ENCODE data around the gene DSCAML1.

The DSCAML1 gene

GRCh38 chr11:117780456-117780855 lies 16.6 kb downstream of the DSCAML1 start:
- no peak for ATAC-seq
- TF ChIP-seq GLIS3 (CRISPR knock-in tag; IDR thresholded peaks at IDR 0.05) (no peak), POU6F1 (CRISPR knock-in tag; IDR thresholded peaks at IDR 0.05; ENCODE audit: borderline replicate concordance, low read depth) (no peak), TOX (CRISPR knock-in tag; IDR thresholded peaks at IDR 0.05; ENCODE audit: borderline replicate concordance) (no peak), RARB (CRISPR knock-in tag; IDR thresholded peaks at IDR 0.05) (no peak), TCF4 (CRISPR knock-in tag; IDR thresholded peaks at IDR 0.05; ENCODE audit: borderline replicate concordance) (no peak), ISL1 (CRISPR knock-in tag; IDR thresholded peaks at IDR 0.05) (no peak), ZNF8 (CRISPR knock-in tag; IDR thresholded peaks at IDR 0.05) (no peak), OSR1 (CRISPR knock-in tag; IDR thresholded peaks at IDR 0.05) (no peak), CSRNP3 (CRISPR knock-in tag; IDR thresholded peaks at IDR 0.05) (no peak), PATZ1 (CRISPR knock-in tag; IDR thresholded peaks at IDR 0.05; ENCODE audit: borderline replicate concordance) (no peak)

GRCh38 chr11:117774553-117774952 lies 22.5 kb downstream of the DSCAML1 start:
- ATAC-seq = no peak
- TF ChIP-seq ZFP30 (CRISPR knock-in tag; IDR thresholded peaks at IDR 0.05) = no peak
- no peak for TF ChIP-seq PATZ1 (CRISPR knock-in tag; IDR thresholded peaks at IDR 0.05; ENCODE audit: borderline replicate concordance)
- no peak for TF ChIP-seq CREB5 (CRISPR knock-in tag; IDR thresholded peaks at IDR 0.05; ENCODE audit: low read depth)
- no peak for TF ChIP-seq TOX (CRISPR knock-in tag; IDR thresholded peaks at IDR 0.05; ENCODE audit: borderline replicate concordance)
- TF ChIP-seq OSR1 (CRISPR knock-in tag; IDR thresholded peaks at IDR 0.05) = no peak
- no peak for TF ChIP-seq ZC3H10 (CRISPR knock-in tag; IDR thresholded peaks at IDR 0.05)
- no peak for TF ChIP-seq CSRNP3 (CRISPR knock-in tag; IDR thresholded peaks at IDR 0.05)
- TF ChIP-seq TCF4 (CRISPR knock-in tag; IDR thresholded peaks at IDR 0.05; ENCODE audit: borderline replicate concordance) = no peak
- no peak for TF ChIP-seq TSHZ2 (CRISPR knock-in tag; IDR thresholded peaks at IDR 0.05)
- no peak for TF ChIP-seq ZNF70 (CRISPR knock-in tag; IDR thresholded peaks at IDR 0.05)
- no peak for TF ChIP-seq ARNTL (CRISPR knock-in tag; IDR thresholded peaks at IDR 0.05; ENCODE audit: borderline replicate concordance, low read depth)
- TF ChIP-seq ESRRG (CRISPR knock-in tag; IDR thresholded peaks at IDR 0.05) = no peak
- TF ChIP-seq ZFP3 (CRISPR knock-in tag; IDR thresholded peaks at IDR 0.05) = no peak
- no peak for TF ChIP-seq POU6F1 (CRISPR knock-in tag; IDR thresholded peaks at IDR 0.05; ENCODE audit: borderline replicate concordance, low read depth)
- TF ChIP-seq ZNF565 (CRISPR knock-in tag; conservative IDR thresholded peaks at IDR 0.05; ENCODE audit: low read depth) = no peak
- no peak for TF ChIP-seq ZNF8 (CRISPR knock-in tag; IDR thresholded peaks at IDR 0.05)

Measured in SK-N-SH treated with all-trans-retinoic acid at 6 μM for 48 hours (cell line).